Kidney epithelial cell (primary cell): ENCODE data around the gene OR7G1. TPM values are rescaled to one million over a fixed set of nuclear protein-coding genes. Genes with fewer than 3 reads are reported as not detected.

Source experiments
- DNase-seq: peaks from one replicate; pipeline ENCODE4 v3.0.0-alpha.2; 2010; ENCODE audit warnings: low read depth
- H3K27me3 ChIP-seq: 2 replicates; pipeline ENCODE4 v1.6.0; 2011; ENCODE audit warnings: low read length; ENCODE audit not compliant: control insufficient read depth, insufficient read depth
- H3K36me3 ChIP-seq: 2 replicates; pipeline ENCODE4 v1.5.1; 2011; ENCODE audit warnings: low read length; ENCODE audit not compliant: control insufficient read depth, insufficient read depth
- H3K4me3 ChIP-seq: 2 replicates; pipeline ENCODE4 v1.5.1; 2011; ENCODE audit warnings: low read depth, mild to moderate bottlenecking, control low read depth, low read length
- total RNA-seq: library from RNA; depleted of rRNA; stranded (reverse); fragments of >200 nt; gene quantifications from 2 replicates; pipeline ENCODE4 v1.2.3, GENCODE V29; 2015
- TF ChIP-seq, protein P1 (sequence below): IDR thresholded peaks from 2 replicates; pipeline ENCODE4 v1.5.1; 2011; ENCODE audit warnings: mild to moderate bottlenecking, moderate library complexity, low read length, control low read depth, inconsistent platforms; ENCODE audit not compliant: insufficient read depth, poor library complexity, severe bottlenecking

Gene OR7G1
- total RNA-seq, 1 donor from 2014 or later, result not detected

DNA sequence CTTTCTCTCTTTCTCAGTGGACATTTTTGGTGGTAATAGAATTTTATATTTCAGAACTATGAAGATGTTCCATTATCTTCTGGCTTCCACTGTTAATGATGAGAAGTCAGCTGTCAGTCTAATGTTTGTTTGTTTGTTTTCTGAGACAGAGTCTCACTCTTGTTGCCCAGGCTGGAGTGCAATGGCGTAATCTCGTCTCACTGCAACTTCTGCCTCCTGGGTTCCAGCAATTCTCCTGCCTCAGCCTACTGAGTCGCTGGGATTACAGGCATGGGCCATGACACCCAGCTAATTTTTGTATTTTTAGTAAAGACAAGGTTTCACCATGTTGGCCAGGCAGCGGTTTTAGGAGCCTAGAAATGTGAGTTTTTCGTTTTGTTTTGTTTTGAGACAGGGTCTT, 29.4 kb upstream of the OR7G1 start:
- Histone ChIP-seq H3K36me3 (no peaks in the 10 kb centered on the region), H3K27me3 (no peaks in the 10 kb centered on the region), H3K4me3 (no peak overlapping the region)
- TF ChIP-seq, protein P1, sequence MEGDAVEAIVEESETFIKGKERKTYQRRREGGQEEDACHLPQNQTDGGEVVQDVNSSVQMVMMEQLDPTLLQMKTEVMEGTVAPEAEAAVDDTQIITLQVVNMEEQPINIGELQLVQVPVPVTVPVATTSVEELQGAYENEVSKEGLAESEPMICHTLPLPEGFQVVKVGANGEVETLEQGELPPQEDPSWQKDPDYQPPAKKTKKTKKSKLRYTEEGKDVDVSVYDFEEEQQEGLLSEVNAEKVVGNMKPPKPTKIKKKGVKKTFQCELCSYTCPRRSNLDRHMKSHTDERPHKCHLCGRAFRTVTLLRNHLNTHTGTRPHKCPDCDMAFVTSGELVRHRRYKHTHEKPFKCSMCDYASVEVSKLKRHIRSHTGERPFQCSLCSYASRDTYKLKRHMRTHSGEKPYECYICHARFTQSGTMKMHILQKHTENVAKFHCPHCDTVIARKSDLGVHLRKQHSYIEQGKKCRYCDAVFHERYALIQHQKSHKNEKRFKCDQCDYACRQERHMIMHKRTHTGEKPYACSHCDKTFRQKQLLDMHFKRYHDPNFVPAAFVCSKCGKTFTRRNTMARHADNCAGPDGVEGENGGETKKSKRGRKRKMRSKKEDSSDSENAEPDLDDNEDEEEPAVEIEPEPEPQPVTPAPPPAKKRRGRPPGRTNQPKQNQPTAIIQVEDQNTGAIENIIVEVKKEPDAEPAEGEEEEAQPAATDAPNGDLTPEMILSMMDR, result no peak
- no peak for DNase-seq

DNA sequence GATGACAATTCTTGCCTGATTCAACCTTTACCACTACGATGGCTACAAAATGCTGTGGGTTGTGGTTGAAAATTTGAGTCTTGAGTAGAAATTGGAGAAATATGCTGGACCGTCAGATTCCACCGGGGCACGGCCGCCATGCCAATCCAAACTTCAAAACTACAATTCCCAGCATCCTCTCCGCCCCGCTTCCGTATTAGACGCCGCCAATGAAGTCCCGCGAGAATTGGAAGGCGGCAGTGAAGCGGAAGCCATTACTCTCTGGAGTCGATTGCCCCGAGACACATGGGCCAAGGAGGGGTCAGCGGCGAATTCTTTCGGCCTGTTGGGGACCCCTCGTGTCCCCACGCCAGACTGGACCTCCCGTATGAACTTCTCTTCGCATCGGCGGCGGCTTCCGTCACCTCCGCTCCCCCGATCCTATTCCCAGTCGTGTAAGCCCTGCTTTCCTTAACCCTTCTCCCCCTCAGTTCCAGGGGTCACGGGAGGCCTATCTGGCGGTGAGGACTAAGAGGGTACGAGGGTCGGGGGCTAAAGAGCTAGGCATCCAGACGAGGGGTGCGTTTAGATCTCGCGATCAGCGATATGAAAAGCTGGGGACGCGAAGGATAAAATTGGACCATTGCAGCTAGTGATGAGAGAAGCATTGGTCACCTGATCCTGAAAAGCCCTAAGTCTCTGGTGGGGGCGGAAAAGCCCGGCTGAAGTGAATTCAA, 24.8 kb upstream of the OR7G1 start, which contains the start of gene ZNF317:
Gene ZNF317 (plus strand): TSS at position 239 of the 716 bp plus-strand sequence. CDS start 15,620 bp downstream, outside the sequence.
- Histone ChIP-seq H3K4me3 (peak within 1 kb of the TSS; percentile 99), H3K27me3 (no peaks in the 10 kb centered on the region), H3K36me3 (no peaks in the 10 kb centered on the region)
- peak; percentile 77 for DNase-seq
- TF ChIP-seq, protein P1, result no peak

DNA sequence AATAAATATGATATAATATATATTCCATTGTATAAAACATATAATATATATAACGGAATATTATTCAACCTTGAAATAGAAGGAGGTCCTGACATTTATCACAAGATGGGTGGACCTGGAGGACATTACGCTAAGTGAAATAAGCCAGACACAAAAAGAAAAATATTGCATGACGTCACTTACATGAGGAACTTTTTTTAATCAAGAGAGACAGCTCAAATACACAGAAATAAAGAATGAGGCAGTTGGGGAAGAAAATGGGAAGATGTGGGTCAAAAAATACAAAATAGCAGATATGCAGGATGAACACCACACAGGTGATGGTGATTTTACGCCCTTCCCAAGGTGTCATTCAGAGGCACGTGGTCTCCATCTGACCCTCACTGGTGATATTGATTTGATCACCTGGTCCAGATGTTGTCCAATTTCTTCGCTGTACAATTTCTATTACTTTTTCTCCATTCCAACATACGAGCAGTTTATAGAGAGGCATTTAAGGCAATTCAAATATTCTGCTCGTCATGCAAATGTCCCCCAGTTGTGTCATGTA, 24.1 kb upstream of the OR7G1 start:
- TF ChIP-seq, protein P1, result no peak
- DNase-seq, result no peak
- H3K27me3 ChIP-seq, result no peaks in the 10 kb centered on the region

DNA sequence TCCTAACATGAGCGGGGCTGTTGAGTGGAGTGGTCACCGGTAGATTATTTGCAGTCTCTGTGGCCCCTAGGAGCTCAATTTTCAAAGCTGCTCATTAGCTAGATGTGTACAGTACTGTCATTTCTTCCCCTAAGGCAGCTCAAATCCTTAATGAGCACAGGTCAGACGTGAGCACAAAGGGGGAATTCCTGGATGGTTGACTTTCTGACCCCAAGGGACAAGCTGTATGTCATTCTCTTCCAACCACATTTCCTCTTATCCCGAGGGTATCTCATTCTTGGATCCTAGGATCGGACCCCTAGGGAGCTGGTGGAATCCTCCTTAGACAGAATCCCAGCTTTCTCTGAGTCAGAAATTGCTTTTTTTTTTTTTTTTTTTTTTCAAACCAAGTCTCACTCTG, 16.9 kb upstream of the OR7G1 start:
- H3K36me3 ChIP-seq, result no peaks in the 10 kb centered on the region
- no peaks in the 10 kb centered on the region for H3K27me3 ChIP-seq
- no peak for DNase-seq
- H3K4me3 ChIP-seq, result no peak overlapping the region
- TF ChIP-seq, protein P1, result no peak

More for the DNA sequence above, 24.1 kb upstream of the OR7G1 start:
- peak overlapping the region; percentile 99 for H3K4me3 ChIP-seq
- no peaks in the 10 kb centered on the region for H3K36me3 ChIP-seq

DNA sequence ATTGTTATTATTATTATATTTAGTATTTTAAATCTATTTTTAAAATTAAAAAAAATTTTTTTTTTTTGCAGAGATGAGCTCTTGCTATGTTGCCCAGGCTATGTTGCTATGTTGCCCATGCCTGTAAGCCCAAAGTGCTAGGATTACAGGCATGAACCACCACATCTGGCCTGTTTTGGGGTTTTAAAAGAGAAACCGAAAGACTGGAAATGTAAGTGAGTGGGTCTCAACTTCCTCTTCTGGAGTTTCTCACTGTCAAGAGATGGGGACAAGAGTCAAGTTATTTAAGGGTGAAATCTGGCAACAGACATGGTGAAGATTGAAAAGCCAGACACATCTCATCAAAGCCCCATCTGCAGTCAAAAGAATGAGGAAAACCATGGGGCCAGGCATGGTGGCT, 15.4 kb upstream of the OR7G1 start:
- Histone ChIP-seq H3K4me3 (no peak overlapping the region), H3K27me3 (no peaks in the 10 kb centered on the region), H3K36me3 (no peaks in the 10 kb centered on the region)
- no peak for DNase-seq
- TF ChIP-seq, protein P1, result no peak
